ENCODE data around the gene GPR142. TPM values are rescaled to one million over a fixed set of nuclear protein-coding genes. Genes with fewer than 3 reads are reported as not detected.
A peak's percentile ranks its signal among the peaks of the same experiment; 100 is the strongest.

The GPR142 gene
- total and polyA plus RNA-seq, 5 donors: not detected

DNA sequence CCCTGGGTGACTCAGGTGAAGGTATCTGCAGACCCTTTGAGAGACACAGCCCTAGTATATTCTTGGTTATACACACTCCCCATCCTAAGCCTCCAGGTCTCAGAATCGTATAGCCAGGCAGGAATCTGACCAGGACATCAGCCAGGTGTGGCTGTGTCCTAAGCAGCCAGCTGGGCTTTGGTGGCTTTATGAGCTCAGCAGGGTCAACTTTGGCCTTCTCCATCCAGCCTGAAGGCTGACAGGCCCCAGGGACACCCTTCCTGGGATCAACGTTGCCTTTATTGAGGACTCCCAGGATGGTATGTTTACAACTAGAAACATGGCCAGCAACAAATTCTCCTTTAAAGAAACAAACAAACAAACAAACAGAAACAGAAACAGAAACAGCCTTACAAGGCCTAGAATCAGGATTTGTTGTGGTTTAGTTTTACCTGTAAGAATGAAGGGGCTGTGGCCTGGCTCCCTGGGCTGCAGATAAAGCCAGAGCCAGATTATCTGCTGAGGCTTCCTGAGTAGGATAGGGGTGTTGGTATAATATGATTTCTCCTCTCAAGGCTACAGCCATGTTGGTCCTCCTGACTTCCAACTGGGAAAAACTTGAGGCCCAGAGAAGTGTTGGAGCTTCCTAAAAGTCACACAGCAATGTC is 32.8 kb upstream of the GPR142 start:
- WGBS: 93% methylated on average over 2 of the region's 2 CpGs
- no peak for ATAC-seq
- Histone ChIP-seq H3K27me3 (ENCODE audit: control insufficient read depth, insufficient read depth) (no peaks in the 10 kb centered on the region), H3K27ac (ENCODE audit: low read length) (no peak overlapping the region), H3K9me3 (ENCODE audit: control insufficient read depth, low read length) (no peaks in the 10 kb centered on the region), H3K4me3 (ENCODE audit: low read length) (no peak overlapping the region), H3K4me1 (ENCODE audit: control insufficient read depth, insufficient read depth, low read length) (no peaks in the 10 kb centered on the region)
- intact Hi-C loops (cut with DNase I): no loop called here
- DNase-seq: no peak

DNA sequence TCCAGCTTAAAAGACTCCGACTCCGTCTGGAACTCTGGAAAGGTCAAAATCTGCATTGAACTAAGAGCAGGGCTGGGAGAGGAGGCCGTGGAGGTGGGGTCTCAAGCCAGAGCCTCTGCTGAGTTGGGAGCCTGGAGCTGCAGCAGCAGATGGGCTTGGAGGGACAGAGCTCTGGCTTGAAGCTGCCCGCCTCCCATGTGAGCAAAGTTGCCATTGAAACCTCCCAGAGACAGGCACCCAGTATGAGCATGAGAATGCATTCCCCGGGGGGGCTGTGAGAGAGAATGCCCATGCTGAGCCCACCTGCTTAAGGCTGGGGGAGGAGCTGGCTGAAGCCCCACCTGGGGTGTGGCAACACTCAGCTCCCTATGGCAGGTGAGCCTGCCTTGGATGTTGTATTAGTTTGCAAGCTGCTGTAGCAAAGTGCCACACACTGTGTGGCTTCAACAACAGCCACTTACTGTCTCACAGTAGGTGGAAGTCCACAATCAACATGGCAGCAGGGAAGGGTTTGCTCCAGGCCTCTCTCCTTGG is 31.7 kb upstream of the GPR142 start:
- no peak overlapping the region for H3K4me3 ChIP-seq (ENCODE audit: low read length)
- no peak for ATAC-seq
- WGBS: 82% methylated on average over 5 of the region's 5 CpGs
- no peaks in the 10 kb centered on the region for H3K4me1 ChIP-seq (ENCODE audit: control insufficient read depth, insufficient read depth, low read length)
- no peaks in the 10 kb centered on the region for H3K27me3 ChIP-seq (ENCODE audit: control insufficient read depth, insufficient read depth)
- no peaks in the 10 kb centered on the region for H3K9me3 ChIP-seq (ENCODE audit: control insufficient read depth, low read length)
- no peak for DNase-seq
- no peak overlapping the region for H3K27ac ChIP-seq (ENCODE audit: low read length)
- intact Hi-C loops (cut with DNase I): no loop called here

DNA sequence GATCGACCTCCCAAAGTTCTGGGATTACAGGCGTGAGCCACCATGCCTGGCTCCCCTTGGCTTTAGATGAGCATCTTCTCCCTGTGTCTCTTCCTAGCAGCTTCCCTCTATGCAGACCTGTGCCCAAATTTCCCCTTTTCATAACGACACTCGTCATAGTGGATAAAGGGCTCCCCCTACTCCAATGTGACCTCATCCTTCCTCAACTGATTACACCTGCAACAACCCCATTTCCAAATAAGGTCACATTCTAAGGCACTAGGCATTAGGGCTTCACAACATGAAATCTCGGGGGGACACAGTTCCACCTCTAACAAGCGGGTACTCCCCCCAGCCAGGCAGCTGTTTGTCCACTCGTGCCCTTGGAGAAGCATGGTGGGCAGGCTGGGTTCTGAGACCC is 31.0 kb upstream of the GPR142 start:
- no peak overlapping the region for H3K4me3 ChIP-seq (ENCODE audit: low read length)
- H3K27ac ChIP-seq (ENCODE audit: low read length): no peak overlapping the region
- intact Hi-C loops (cut with DNase I): no loop called here
- WGBS: 75% methylated on average over 7 of the region's 7 CpGs
- H3K4me1 ChIP-seq (ENCODE audit: control insufficient read depth, insufficient read depth, low read length): no peaks in the 10 kb centered on the region
- DNase-seq: no peak
- H3K9me3 ChIP-seq (ENCODE audit: control insufficient read depth, low read length): no peaks in the 10 kb centered on the region
- no peak for ATAC-seq
- H3K27me3 ChIP-seq (ENCODE audit: control insufficient read depth, insufficient read depth): no peaks in the 10 kb centered on the region

DNA sequence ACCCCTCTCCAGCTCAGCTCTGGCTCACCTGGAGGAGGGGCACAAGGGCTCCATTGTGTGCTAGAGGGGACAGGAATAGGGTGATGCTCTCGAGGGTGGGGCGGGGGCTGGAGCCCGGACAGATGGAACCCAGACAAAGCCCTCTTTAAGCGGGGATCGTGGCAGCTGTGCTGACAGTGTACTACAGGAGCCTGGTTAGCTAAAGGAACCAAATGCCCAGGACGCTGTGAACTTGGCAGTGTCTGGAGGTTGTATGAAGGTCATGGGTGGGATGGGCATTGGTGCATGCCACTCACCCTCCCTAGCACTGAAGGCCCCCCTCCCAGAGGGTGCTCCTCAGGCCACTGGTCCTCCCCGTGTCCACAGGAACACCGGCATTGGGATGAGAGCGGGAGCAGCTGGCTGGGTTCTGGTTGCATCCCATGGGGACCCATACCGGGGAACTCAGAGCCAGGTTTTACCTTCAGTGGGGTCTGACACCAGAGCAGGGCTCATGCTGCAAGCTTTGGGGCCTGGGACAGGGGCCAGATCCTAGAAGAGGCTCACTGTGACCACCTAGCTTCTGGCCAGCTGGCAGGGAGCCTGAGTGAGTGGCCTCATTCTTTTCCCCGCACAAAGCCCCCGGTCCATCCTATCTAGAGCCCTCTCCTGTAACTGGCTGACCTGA is 29.3 kb upstream of the GPR142 start:
- no peak for ATAC-seq

DNA sequence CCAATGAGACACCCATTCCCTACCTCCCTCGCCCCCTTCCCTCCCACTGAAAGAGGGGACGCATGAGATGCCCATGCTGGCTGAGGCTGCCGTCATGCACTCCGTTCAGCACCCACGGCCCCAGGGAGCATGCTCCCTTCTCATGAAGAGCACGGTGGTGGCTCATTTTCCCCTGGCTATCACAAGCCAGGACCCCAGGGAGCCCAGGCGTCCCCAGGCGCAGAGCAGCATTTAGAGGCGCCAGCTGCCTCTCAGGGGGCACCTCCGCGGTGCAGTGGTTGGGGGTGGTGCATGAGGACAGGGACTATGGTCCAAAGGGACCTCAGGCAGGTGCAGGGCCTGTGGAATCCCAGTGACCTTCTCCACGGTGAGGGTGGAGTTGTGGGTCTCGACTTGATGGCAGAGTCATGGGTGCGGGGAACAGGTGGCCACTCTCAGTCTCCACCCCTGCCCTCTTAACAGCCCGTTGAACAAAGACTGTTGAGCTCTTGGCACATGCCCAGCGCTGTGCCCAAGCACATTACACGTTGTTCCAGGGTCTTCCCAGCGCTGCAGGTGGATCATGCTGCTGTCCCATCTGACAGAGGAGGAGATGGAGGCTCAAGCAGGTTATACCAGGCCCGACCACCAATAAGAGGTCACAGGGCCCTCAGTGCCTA is 27.6 kb upstream of the GPR142 start:
- no peak overlapping the region for H3K4me3 ChIP-seq (ENCODE audit: low read length)
- H3K27me3 ChIP-seq (ENCODE audit: control insufficient read depth, insufficient read depth): no peaks in the 10 kb centered on the region
- intact Hi-C loops (cut with DNase I): no loop called here
- ATAC-seq: no peak
- no peak overlapping the region for H3K27ac ChIP-seq (ENCODE audit: low read length)
- no peaks in the 10 kb centered on the region for H3K9me3 ChIP-seq (ENCODE audit: control insufficient read depth, low read length)
- no peak for DNase-seq
- no peaks in the 10 kb centered on the region for H3K4me1 ChIP-seq (ENCODE audit: control insufficient read depth, insufficient read depth, low read length)
- 86% methylated on average over 19 of the region's 19 CpGs for WGBS

More for the DNA sequence above, 29.3 kb upstream of the GPR142 start:
- no peak for DNase-seq
- intact Hi-C loops (cut with DNase I): no loop called here
- Histone ChIP-seq H3K4me3 (ENCODE audit: low read length) (no peak overlapping the region), H3K27ac (ENCODE audit: low read length) (no peak overlapping the region), H3K9me3 (ENCODE audit: control insufficient read depth, low read length) (no peaks in the 10 kb centered on the region), H3K4me1 (ENCODE audit: control insufficient read depth, insufficient read depth, low read length) (no peaks in the 10 kb centered on the region), H3K27me3 (ENCODE audit: control insufficient read depth, insufficient read depth) (no peaks in the 10 kb centered on the region)
- 57% methylated on average over 12 of the region's 12 CpGs for WGBS

DNA sequence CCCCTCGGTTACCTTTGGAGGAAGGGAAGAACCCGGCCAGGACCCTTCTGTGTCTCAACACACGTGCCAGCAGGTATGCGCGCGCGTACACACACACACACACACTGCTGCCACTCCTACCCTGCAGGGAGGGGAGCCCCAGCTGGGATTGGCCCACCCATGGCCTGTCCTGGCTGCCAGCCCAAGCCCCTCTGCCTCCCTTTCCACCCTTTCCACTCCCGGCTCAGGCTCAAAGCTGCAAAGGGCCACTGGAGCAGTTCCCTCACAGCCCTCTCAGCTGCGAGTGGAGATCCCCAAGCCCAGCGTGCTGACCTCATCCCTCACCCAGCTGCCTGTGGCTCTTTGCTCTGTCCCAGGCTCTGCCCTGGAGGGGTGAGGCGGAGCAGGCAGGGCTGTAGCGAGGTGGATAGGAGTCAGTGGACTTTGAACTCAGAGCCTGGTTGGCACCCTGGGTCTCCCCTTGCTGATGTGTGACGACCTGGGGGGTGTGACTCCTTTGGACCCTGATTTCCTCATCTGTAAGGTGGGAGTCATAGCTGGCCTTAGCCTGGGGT is 26.8 kb upstream of the GPR142 start:
- no peak for DNase-seq
- ATAC-seq: no peak
- no peaks in the 10 kb centered on the region for H3K4me1 ChIP-seq (ENCODE audit: control insufficient read depth, insufficient read depth, low read length)
- no peak overlapping the region for H3K4me3 ChIP-seq (ENCODE audit: low read length)
- no peaks in the 10 kb centered on the region for H3K9me3 ChIP-seq (ENCODE audit: control insufficient read depth, low read length)
- no peak overlapping the region for H3K27ac ChIP-seq (ENCODE audit: low read length)
- intact Hi-C loops (cut with DNase I): no loop called here
- H3K27me3 ChIP-seq (ENCODE audit: control insufficient read depth, insufficient read depth): no peaks in the 10 kb centered on the region
- WGBS: 77% methylated on average over 13 of the region's 13 CpGs

DNA sequence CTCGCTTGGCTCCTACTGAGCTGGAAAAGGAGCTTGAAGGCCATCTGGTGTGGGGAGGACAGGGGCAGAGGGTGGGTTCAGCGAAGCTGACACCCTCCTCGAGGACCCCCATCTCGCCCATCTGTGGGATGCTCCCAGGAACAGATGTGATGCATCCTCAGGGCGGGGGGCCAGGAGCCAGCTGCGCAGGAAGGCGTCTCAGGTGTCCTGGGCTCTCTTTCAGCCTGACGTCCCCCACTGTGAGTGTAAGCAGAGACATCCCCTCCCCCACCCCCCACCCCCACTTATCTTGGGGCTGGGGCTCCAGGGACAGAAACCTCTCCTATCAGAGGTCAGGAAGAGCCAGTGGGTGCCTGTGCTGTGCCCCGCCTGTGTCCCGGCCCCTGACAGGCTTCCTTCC is 25.1 kb upstream of the GPR142 start:
- no peaks in the 10 kb centered on the region for H3K9me3 ChIP-seq (ENCODE audit: control insufficient read depth, low read length)
- intact Hi-C loops (cut with DNase I): no loop called here
- ATAC-seq (no peak), DNase-seq (no peak)
- H3K4me3 ChIP-seq (ENCODE audit: low read length): no peak overlapping the region
- 83% methylated on average over 10 of the region's 10 CpGs for WGBS
- no peaks in the 10 kb centered on the region for H3K4me1 ChIP-seq (ENCODE audit: control insufficient read depth, insufficient read depth, low read length)
- H3K27ac ChIP-seq (ENCODE audit: low read length): no peak overlapping the region
- H3K27me3 ChIP-seq (ENCODE audit: control insufficient read depth, insufficient read depth): no peaks in the 10 kb centered on the region

DNA sequence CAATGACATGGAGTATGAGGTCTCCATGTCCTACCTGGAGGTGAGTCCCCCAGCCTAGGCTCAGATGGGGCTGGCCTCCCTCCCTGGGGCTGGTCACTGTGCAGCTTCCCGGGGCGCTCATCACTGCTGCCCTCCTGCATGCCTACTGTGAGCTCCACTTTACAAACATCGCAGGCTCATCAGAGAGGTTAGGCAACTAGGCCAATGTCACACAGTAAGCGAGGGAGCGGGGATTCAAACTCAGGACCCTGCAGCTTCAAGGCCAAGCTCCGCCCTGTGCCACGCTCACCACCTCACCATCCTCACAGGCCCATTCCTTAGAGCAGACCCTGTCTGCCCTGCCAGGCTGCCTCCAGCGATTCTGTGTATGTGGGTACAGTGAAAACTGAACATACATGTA is 24.2 kb upstream of the GPR142 start:
- ATAC-seq (no peak), DNase-seq (peak in 1 of 3 donors; percentile 22)
- no peaks in the 10 kb centered on the region for H3K27me3 ChIP-seq (ENCODE audit: control insufficient read depth, insufficient read depth)
- H3K27ac ChIP-seq (ENCODE audit: low read length): no peak overlapping the region
- no peaks in the 10 kb centered on the region for H3K9me3 ChIP-seq (ENCODE audit: control insufficient read depth, low read length)
- WGBS: 84% methylated on average over 8 of the region's 8 CpGs
- no peak overlapping the region for H3K4me3 ChIP-seq (ENCODE audit: low read length)
- no peaks in the 10 kb centered on the region for H3K4me1 ChIP-seq (ENCODE audit: control insufficient read depth, insufficient read depth, low read length)
- intact Hi-C loops (cut with DNase I): no loop called here

DNA sequence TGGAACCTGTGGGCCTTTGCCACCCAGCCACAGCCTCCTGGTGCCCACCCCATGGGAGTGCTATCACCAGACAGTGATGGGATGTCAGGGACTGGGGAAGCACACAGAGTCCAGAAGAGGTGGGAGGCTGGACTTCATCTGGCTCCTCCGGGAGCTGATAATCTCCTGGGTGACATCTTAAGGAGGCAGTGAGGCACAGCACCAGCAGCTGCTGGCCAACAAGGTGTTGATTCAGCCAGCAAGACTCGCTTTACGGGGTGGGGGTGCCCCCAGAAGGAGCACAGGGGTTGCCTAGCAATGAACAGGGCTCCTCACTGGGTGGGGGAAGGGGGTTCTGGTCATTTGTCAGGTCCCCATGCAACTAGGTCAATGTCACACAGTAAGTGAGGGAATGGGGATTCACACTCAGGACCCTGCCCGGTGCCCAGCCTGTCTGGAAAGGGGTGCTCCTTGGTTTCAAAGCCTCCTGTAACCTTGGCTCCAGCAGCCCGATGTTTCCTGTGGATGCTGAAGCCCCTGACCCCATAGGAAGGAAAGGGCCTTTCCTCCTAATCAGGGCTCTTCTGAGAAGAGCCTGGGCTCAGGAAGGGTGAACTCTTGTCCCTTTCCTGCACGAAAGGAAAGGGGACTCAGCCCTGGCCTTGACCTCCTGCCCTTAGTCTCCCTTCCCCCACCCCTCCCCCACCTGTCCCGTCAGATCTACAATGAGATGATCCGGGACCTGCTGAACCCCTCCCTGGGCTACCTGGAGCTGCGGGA is 23.6 kb upstream of the GPR142 start:
- no peaks in the 10 kb centered on the region for H3K9me3 ChIP-seq (ENCODE audit: control insufficient read depth, low read length)

DNA sequence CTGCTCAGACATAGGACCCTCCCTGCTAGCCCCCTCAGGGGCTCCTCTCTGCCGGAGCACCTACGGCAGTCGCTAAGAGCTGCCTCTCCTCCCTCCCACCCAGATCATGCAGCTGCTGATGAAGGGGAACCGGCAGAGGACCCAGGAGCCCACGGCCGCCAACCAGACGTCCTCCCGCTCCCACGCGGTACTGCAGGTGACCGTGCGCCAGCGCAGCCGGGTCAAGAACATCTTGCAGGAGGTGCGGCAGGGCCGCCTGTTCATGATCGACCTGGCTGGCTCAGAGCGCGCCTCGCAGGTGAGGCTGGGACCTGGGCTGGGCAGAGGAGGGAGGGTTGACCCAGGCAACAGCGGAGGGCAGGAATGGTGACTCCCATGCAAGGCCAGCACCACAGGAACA is 22.6 kb upstream of the GPR142 start:
- H3K4me1 ChIP-seq (ENCODE audit: control insufficient read depth, insufficient read depth, low read length): no peaks in the 10 kb centered on the region
- no peaks in the 10 kb centered on the region for H3K9me3 ChIP-seq (ENCODE audit: control insufficient read depth, low read length)
- ATAC-seq (no peak), DNase-seq (peak in 1 of 3 donors; percentile 22)
- H3K4me3 ChIP-seq (ENCODE audit: low read length): no peak overlapping the region
- intact Hi-C loops (cut with DNase I): no loop called here
- H3K27ac ChIP-seq (ENCODE audit: low read length): no peak overlapping the region
- no peaks in the 10 kb centered on the region for H3K27me3 ChIP-seq (ENCODE audit: control insufficient read depth, insufficient read depth)
- 85% methylated on average over 21 of the region's 21 CpGs for WGBS

More for the DNA sequence above, 23.6 kb upstream of the GPR142 start:
- 69% methylated on average over 9 of the region's 9 CpGs for WGBS
- Histone ChIP-seq H3K27ac (ENCODE audit: low read length) (no peak overlapping the region), H3K27me3 (ENCODE audit: control insufficient read depth, insufficient read depth) (no peaks in the 10 kb centered on the region), H3K4me3 (ENCODE audit: low read length) (no peak overlapping the region), H3K4me1 (ENCODE audit: control insufficient read depth, insufficient read depth, low read length) (no peaks in the 10 kb centered on the region)
- ATAC-seq (no peak), DNase-seq (peak in 1 of 3 donors; percentile 21)
- intact Hi-C loops (cut with DNase I): no loop called here
